ENCODE data around the gene ST3GAL3. TPM values are rescaled to one million over a fixed set of nuclear protein-coding genes. Genes with fewer than 3 reads are reported as not detected.
A peak's percentile ranks its signal among the peaks of the same experiment; 100 is the strongest.

The ST3GAL3 gene
- total RNA-seq, 3 donors from 2014 or later, result 14.0 to 23.0 (median 19.7) TPM

- Histone ChIP-seq H3K9me3 (no peaks in the 10 kb centered on the region), H3K27ac (peak overlapping the region in 1 of 2 donors; percentile 43), H3K36me3 (no peaks in the 10 kb centered on the region), H3K4me3 (no peak overlapping the region), H3K4me1 (no peaks in the 10 kb centered on the region), H3K27me3 (no peaks in the 10 kb centered on the region)
- no peak for DNase-seq (ENCODE audit: low spot score in 2 of 2)
- TF ChIP-seq POLR2AphosphoS5 (IDR thresholded peaks at IDR 0.05), result no peak
- no peak for TF ChIP-seq CTCF (IDR thresholded peaks at IDR 0.05)
- no peak for TF ChIP-seq POLR2A (IDR thresholded peaks at IDR 0.05)
- intact Hi-C loops (cut with DNase I; ENCODE audit: low total_unique reads), result no loop called here
These were observed 92.6 kb downstream of the ST3GAL3 start for GRCh38 chr1:43799656-43800635.

- Histone ChIP-seq H3K4me3 (no peak overlapping the region), H3K27me3 (no peaks in the 10 kb centered on the region), H3K27ac (no peak overlapping the region), H3K4me1 (no peaks in the 10 kb centered on the region), H3K36me3 (no peaks in the 10 kb centered on the region), H3K9me3 (no peaks in the 10 kb centered on the region)
- TF ChIP-seq CTCF (IDR thresholded peaks at IDR 0.05) (no peak), POLR2A (IDR thresholded peaks at IDR 0.05) (no peak), POLR2AphosphoS5 (IDR thresholded peaks at IDR 0.05) (no peak)
- intact Hi-C loops (cut with DNase I; ENCODE audit: low total_unique reads), result no loop called here
- no peak for DNase-seq (ENCODE audit: low spot score in 2 of 2)
These were observed 93.4 kb downstream of the ST3GAL3 start for GRCh38 chr1:43800771-43801170.

- Histone ChIP-seq H3K27me3 (no peaks in the 10 kb centered on the region), H3K4me1 (no peaks in the 10 kb centered on the region), H3K36me3 (no peaks in the 10 kb centered on the region), H3K4me3 (no peak overlapping the region), H3K9me3 (no peaks in the 10 kb centered on the region), H3K27ac (no peak overlapping the region)
- intact Hi-C loops (cut with DNase I; ENCODE audit: low total_unique reads), result no loop called here
- DNase-seq (ENCODE audit: low spot score in 2 of 2), result no peak
- TF ChIP-seq POLR2A (IDR thresholded peaks at IDR 0.05) (no peak), POLR2AphosphoS5 (IDR thresholded peaks at IDR 0.05) (no peak), CTCF (IDR thresholded peaks at IDR 0.05) (no peak)
These were observed 93.9 kb downstream of the ST3GAL3 start for GRCh38 chr1:43801203-43801602.

GRCh38 chr1:43802356-43802980 is 95.1 kb downstream of the ST3GAL3 start:
- Histone ChIP-seq H3K9me3 (no peaks in the 10 kb centered on the region), H3K4me3 (no peak overlapping the region), H3K27me3 (no peaks in the 10 kb centered on the region), H3K36me3 (no peaks in the 10 kb centered on the region), H3K4me1 (no peaks in the 10 kb centered on the region), H3K27ac (no peak overlapping the region)
- intact Hi-C loops (cut with DNase I; ENCODE audit: low total_unique reads), result no loop called here
- DNase-seq (ENCODE audit: low spot score in 2 of 2), result no peak
- TF ChIP-seq CTCF (IDR thresholded peaks at IDR 0.05) (no peak), POLR2AphosphoS5 (IDR thresholded peaks at IDR 0.05) (no peak), POLR2A (IDR thresholded peaks at IDR 0.05) (no peak)

GRCh38 chr1:43803105-43803504 is 95.8 kb downstream of the ST3GAL3 start:
- no peaks in the 10 kb centered on the region for H3K9me3 ChIP-seq
- no peak for DNase-seq (ENCODE audit: low spot score in 2 of 2)
- H3K4me3 ChIP-seq, result no peak overlapping the region
- TF ChIP-seq POLR2A (IDR thresholded peaks at IDR 0.05) (no peak), POLR2AphosphoS5 (IDR thresholded peaks at IDR 0.05) (no peak), CTCF (IDR thresholded peaks at IDR 0.05) (no peak)
- no peaks in the 10 kb centered on the region for H3K27me3 ChIP-seq
- no peaks in the 10 kb centered on the region for H3K36me3 ChIP-seq
- intact Hi-C loops (cut with DNase I; ENCODE audit: low total_unique reads), result no loop called here
- no peak overlapping the region for H3K27ac ChIP-seq
- no peaks in the 10 kb centered on the region for H3K4me1 ChIP-seq

Measured in breast epithelium (tissue), 4 donors.